HG03135 (cell line): Measurements from ENCODE around the gene CDC5L.

Experiments
- ATAC-seq: cut with Tn5 transposase; IDR thresholded peaks from one replicate; pipeline ENCODE4 v1.9.1; 2021; ENCODE audit warnings: mild to moderate bottlenecking, moderate library complexity; ENCODE audit not compliant: unreplicated experiment

Gene CDC5L

DNA sequence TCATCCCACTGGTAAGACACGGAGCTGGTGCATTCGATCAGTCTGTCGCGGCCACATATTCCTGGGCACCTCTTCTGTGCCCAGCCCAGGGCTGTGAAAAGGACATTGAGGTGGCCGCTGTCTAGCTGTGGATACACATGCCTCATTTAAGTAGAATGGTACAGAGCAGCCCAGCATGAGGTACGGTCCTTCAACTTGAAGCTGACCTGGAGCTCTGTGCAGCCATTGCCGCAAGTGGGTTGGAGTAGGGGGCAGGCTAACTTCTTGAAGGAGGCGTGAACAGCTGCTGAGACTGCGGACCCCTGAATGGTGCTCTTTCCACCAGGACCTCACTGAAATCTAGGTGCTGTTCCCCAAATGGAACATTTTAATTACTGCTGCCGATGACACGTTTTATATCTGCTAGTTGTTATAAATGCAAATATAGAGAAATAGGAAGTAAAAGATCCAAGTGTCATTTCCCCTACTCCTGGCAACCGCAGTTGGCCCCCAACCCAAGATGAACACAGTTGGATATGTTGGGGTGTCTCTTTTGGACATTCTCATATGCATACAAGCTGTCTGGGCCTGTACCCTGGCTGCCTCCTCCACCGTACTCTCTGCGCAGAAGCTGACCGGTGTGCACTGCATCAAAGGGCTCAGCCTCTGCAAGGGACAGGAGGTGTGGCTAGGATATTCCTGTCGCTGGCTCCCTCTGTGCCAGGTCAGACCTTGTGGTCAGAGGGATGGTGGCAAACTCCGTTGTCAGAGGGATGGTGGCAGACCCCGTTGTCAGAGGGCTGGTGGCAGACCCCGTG is 86.1 kb downstream of the CDC5L start:
- no peak for ATAC-seq

DNA sequence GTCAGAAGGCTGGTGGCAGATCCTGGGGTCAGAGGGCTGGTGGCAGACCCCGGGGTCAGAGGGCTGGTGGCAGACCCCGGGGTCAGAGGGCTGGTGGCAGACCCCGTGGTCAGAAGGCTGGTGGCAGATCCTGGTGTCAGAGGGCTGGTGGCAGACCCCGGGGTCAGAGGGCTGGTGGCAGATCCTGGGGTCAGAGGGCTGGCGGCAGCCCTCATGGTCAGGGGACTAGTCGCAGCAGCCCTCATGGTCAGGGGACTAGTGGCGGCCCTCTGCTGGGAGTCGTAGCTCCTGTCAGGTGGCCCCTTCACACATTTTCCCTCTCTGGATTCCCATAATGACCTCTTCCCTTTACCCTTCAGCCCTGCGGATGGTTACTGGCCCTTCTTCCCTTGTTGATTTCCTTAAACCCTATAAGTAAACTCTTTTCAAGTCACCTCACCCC is 86.7 kb downstream of the CDC5L start:
- no peak for ATAC-seq

DNA sequence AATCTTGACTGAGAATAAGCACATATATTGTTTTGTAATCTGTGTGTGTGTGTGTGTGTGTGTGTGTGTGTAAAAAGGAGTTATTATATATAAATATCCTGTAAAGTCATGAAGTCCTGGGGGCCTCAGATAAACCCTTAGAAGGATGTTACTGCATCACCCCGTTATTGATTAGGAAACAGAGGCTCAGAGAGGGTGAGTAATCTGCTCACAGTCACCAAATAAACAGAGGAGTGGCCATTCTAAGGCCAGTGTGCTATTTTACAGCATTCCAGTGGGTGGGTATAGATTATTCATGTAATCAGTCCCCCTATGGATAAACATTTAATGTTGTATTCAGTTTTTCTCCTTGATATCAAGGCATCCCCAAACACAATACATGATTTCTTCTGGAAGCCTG is 87.1 kb downstream of the CDC5L start:
- no peak for ATAC-seq

DNA sequence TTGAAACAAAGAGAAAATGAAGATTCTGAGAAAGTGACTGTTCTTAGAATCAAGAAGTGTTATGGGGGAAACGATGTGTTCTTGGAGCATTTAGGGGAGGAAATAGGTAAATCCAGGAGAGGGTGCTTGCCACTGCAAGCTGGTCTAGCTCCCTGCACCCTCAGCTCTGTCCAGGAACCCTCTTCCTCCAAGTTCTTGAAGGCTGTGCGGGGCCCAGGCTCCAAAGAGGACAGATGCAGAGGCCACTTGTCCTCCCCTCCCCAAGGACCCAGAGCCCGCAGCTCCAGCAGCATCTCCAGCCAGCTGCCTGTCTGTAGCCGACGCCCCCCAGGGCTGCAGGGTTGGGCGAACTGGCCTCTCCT is 87.9 kb downstream of the CDC5L start:
- peak; percentile 11 for ATAC-seq

DNA sequence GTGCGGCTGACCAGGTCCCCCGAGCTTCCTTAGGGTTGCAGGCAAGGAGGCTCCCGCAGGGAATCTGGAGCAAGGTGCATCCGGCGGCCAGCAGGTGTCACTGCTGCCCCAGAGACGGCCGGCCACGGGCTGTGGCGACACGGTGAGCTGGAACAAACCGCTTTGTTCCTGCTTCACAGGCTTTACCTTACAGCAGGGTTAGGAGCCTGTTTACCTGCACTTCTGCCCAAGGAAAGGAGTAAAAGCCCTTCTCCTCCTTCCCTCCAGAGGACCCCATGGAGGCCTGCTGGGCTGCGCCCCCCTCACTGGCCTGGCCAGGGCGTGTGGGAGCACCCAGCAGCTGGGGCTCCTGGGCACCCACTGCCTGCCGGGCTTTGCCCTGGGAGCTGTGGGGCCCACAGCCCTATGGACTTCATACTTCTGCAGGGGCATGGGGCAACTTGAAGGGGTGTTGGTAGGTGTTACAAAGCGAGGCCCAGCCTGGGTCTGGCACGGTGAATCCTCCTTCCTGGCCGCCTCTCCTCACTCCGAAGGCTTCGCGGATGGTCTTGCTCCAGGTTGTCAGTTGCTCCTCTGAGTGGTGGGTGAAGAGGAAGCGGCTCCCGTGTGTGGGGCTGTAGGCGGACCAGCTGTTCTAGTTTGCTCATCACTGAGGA is 88.4 kb downstream of the CDC5L start:
- peak; percentile 57 for ATAC-seq

DNA sequence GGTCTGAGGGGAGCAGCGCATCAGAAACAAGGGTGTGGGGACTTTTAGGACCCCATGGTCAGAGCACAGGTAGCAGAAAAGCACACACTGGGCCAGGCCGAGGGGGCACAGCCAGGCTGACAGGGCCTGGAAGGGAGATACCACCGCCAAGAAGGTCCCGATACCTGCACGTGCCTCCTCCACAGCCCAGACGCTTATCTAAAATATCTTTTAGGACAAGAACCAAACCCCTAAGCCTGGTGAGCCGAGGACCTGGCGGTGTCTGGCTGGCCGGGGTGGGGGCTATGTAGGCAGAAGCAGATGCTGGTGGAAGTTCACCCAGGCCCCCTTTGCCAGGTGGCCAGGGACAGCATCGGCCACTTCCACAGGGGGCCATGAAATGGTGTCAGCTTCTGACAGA is 89.3 kb downstream of the CDC5L start:
- no peak for ATAC-seq

DNA sequence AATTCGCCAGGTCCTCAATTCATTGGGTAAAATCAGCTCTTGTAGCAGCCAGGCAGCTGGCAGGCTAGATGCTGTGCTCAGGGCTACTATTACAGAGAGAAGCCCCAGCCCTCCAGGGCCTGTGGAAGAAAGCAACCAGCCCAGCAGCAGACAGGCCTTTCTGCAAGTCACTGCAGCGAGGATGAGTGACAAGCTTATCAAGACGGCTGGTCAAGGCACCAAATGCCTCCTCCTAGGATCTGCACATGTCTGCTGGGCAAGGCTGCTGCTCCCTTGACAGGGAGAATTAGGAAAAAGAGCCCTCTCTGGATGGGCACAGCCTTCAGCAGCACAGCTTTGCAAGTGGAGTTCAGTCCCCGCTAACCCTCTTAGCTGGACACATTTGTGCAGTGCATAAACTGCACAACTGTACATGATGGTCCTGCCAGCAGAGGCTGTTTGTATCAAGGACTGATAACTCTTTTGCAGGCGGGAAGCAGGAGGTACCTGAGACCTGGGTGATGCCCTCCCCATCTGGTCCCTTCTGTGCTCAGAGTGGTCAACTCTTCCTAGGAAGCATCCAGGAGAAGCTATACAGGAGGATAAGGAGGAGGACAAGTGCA is 89.9 kb downstream of the CDC5L start:
- no peak for ATAC-seq

DNA sequence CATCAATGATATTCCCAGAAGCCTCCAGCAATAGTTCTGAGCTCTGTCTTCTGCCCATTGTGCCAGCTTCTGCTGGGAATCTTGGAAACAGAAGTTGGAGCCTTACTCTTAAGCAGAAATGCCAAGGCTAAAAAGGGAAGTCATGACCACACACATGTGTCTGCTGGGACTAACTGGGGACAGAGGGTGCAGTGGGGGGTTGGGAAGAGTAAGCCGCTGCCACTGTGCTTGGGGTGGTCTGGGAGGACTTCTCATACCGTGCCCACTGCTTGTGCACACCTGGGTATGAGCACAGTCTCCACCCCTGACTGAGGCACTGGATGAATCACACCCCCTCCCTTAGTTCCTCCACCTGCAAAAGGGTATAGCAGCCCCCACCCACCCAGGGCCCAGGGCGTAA is 90.7 kb downstream of the CDC5L start:
- no peak for ATAC-seq

DNA sequence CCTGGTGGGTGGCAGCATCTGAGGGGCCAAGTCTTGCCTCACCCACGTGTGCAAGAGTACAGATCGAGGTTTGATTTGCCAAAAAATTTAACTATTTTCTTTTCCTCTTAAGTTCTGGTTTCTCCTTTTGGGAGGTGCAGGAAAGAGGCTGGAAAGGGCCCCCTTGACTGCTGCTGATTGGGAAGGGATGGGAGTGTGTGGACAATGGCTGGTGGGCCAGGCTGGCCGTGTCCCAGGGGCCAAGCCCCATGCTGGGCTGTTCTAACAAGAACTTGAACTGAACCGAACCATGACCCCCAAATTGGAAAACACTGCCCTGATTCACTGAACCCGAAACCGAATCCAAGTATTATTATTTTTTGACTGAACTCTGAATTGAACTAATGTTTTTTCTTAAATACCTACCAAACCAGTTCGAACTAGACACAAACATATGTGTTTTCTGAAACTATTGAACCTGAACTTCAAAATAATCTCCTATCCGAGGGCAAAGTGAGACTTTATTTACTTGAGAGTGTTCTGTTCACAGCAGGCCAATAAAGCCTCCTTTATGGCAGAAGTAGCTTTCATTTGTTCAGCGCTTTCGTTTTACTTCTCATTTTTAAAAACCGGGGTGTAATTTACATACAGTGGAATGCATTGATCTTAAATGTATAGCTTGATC is 91.2 kb downstream of the CDC5L start:
- ATAC-seq: no peak

DNA sequence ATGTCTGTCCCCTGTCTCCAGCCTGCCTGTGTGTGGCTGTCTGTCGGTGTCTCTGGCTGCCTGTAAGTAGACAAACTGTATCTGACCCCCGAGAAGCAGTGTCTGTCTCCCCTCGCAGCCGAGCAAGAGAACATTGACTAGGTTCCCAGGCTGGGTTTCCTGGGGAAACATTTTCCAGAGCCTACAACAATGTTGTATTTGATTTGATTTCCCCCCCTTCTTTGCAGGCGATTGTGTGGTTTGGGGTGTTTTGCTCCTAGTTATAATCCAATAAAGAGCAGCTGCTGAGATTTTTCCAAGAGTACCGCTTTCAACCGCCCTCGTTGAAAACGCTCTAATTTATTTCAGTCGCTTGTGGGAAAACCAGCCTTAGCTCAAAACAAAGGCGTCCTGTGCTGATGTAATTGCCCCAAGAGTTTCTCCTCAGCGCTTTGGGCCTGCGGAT is 92.6 kb downstream of the CDC5L start:
- ATAC-seq: no peak

DNA sequence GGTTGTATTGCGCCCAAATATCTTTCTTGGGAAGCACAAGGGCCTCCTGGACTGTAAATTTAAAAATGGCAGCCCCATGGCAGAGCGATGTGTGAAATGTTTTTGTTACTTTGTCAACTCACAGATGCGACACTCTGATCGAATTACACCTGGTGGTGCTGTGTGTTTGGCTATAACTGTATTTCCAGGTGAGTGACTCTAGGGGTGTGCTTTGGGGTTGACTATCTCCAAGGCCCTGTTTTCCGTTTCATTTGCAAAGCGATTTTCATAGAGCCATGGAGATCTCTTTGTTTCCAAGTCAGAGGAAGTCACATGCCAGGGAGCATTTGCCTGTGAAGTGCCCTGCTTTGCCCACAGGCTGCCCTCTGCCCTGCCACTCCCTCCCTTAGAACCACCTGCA is 93.5 kb downstream of the CDC5L start:
- ATAC-seq: no peak

DNA sequence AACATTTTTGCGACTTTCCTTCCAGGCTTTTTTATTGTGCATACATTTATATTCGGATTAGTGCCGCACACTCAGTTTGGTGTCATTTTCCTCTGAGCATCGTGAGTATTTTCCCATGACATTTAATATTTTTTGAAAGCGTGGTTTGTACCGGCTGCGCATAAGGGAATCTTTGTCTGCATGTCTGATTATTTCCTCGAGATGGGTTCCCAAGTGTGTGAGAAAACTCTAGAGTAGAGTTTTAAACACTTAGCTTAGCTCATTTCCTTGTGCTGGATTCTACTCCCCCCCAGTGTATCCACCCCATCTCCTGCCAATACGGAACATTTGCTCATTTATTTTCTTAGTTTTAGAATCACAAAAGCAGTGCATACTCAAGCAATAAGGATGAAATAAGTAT is 94.3 kb downstream of the CDC5L start:
- ATAC-seq: no peak

DNA sequence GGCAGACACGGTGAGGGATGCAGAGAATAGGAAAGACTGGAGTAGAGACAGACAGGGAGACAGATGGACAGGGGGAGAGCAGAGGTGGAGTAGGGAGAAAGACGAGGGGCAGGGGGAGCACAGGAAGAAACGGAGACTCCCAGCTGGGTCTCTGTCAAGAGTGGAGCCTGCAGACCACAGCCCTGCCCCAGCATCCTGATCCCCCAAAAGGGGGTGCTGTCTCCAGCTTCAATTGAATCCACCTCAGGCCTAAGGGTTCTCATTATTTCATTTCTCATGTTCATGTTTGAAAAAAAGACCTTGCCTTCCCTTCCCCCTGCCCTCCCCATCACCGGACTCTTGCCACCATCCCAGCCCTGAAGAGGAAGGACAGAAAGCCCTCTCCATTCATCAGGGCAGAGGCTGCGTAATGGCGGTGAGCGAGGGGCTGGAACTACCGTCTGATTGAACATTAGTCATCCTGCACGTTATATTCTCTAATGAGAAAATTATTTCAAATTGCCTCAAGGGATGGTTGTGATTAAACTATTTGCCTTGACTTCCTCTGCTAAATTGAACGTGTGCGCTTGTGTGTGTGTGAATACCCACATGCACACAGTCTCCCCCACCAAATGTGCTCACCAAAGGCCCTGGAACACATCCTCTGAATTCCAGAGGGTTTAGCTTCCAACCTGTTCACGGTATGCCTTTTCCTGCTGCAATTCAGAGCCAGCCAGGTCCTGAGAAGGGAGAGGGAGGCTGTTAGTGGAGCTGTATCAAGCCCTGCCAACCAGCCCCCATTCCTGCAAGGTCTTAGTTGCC is 98.3 kb downstream of the CDC5L start:
- no peak for ATAC-seq

DNA sequence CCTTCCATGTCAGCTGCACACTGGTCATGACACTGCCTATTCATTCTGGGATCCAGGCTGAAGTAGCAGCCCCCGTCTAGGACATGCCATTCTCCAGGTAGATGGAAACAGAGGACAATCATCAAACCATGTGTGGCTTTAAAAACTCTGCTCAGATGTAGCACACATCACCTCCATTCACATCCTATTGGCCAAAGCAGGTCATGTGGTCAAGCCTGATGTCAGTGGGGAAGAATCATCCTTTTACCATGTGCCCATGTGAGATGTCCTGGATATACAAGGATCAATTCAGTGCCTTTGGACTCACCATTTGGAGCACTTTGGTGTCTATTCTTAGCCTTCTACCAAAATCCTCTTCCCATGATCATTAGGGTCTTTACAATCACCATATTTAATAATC is 99.5 kb downstream of the CDC5L start:
- ATAC-seq: no peak

DNA sequence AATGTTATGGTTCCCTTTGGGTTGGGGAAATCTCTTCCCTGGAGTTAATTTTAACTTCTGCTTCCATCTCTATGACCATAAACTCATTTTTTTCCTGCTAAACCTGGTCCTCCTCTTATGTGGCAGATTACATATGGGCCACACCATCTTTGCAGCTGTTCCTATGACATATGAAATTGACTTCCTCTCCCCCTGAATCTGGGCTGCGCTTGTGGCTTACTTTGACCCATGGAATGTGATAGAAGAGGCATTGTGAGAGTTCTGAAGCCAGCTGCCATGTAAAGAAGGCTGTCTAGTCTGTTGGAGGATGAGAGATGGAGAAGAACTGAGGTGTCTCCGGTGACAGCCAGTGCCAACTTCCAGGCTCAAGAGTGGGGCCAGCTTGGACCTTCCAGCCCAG is 100.1 kb downstream of the CDC5L start:
- ATAC-seq: no peak

DNA sequence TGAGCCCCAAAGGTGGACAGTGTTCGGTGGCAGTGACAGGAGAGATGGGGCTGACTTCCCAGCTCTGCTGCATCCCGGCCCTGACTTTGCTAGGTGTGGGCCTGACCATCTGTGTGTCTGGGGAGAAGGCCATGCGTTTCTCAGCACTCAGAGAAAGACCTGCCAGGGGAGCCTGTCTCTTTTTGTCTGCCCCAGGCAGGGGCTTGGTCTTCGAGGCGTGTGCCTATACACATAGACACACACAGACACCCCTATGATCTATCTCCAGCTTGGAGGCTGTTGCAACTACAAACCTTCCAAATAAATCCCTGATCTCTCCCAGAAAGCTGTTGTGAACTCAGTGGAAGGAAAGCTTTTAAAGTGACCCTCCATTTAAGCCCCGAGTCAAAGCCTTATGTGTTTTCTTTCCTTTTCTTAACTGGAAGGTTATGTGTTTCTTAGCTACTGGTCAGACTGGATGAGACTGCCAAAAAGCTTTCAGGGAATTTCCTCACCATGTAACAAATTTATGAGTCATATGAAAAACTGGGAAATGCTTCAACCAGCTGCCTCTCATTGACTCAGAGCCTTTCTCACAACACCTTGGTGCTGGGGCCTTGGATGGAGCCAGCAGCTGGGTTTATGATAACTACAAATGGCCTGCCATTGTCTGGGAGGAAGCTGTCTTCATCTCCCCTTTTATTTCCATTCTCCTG is 102.6 kb downstream of the CDC5L start:
- ATAC-seq: no peak

DNA sequence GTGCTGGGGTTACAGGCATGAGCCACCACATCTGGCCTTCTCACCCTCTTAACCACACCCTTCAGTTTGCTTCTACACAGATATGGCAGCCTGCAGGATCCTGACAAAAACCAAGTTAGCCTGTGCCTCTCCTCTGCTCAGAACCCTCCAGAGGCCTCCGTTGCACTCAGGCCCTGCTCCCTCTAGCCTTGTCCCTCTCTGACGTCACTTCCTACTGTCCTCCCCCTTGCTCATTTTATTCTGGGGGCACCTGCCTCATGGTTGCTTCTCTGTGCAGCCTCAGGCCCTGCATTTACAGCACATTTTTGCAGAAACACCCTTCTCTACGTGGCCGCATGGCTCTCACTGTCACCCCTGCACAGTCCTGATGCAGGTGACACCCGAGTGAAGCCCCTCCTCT is 105.6 kb downstream of the CDC5L start:
- no peak for ATAC-seq

DNA sequence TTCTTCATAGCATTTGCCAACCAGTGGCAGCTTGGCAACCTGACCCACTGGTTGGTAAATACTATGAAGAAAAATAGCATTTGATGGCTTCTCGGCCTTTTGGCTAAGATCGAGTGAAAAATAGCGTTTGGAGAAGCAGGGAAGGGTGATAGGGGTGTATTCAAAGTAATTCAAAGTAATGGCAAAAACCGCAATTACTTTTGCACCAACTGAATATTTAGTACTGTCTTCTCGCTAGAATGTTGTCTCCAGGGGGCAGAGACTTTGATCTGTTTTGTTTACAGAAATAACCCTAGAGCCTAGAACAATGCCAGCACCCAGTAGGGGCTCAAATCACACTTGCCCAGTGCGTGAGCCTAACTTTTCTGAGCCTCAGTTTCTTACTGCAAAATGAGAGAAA is 106.1 kb downstream of the CDC5L start:
- ATAC-seq: no peak

DNA sequence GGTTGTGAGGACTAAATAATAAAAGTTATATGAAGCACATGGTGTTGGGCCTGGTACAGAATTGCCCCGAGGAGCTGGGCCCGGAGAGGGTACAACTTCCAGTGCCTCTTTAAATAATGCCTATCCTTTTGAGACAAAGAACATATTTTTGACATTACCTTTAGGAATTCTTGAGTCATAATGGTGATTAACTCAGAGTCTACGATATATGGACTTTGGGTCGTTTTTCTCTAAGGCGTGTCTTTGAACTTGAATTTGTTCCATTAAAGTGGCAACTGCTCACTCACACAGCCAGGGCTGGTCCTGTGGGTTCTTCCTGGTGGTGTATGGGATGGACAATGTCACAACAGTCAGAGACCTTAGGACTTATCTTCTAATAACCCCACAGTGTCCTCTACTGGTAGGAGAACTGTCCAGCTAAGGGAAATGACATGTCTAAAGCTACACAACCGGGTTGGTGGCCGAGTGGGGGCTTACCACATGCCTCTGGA is 106.5 kb downstream of the CDC5L start:
- no peak for ATAC-seq
